ENCODE measurements around the gene FAM222A. TPM values are rescaled to one million over a fixed set of nuclear protein-coding genes. Genes with fewer than 3 reads are reported as not detected.

The FAM222A gene
- total and polyA plus RNA-seq, 2 of the 8 experiments (the other 6 are each of a cell fraction or from before 2014, with no cell fraction given): 0.94 to 1.1 TPM

DNA sequence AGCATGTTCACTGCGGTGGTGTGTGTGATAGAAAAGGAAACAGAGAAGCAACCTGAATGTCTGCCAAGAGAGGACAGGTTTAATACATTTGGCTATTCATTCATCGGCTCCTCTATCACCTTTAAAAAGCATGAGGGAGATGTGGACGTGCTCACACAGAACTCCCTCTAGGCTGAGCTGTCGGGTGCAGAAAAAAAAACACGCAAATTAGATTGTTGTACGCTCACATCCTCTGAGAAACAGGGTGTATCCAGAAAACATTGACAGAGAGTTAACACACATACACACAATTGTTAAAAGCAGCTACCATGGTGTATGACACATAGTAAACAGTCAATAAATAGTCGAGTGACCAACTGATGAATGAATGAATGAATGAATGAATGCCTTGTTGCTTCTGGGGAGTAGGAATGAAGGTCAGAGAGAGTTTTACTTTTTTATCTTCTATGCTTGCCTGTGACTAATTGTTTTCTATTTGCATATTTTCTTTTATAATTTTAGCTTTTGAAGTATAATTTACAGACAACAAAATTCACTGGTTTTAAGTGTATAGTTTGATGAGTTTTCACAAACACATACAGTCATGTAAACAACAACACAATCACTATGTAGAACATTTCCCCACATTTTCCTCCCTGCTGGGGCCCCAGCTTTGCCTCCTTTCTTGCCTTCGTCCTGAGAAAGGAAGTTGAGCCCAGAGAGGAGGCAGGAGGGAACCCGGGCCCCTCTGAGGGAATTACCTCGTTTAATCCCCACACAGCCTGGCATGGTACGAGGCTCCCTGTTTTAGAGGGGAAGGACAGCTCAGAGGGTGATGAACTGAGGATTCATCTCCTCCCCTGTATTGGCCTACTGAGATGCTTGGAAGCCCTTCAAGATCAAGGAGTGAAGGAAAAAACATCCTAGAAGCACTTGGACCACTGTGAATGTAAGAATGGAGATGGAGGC, 19.7 kb upstream of the FAM222A start:
- Histone ChIP-seq H3K9me3 (ENCODE audit: insufficient read depth in 2 of 2, low read depth in 1 of 2, low read length in 1 of 2) (no peaks in the 10 kb centered on the region), H2BK15ac (ENCODE audit: low read length) (no peak overlapping the region), H3K4me1 (replicated peaks in 1 of 4; ENCODE audit: control insufficient read depth in 3 of 4, insufficient read depth in 4 of 4, low read length in 3 of 4) (peaks cover 0 to 5% (median 3%) of the 10 kb centered on the region in 4 experiments; a peak in 3 of 7 replicates), H3K23ac (ENCODE audit: insufficient read length) (no peak overlapping the region), H2AFZ (ENCODE audit: low read length) (no peak overlapping the region), H3K23me2 (ENCODE audit: low read depth, low read length) (0 out of 2 replicates have a peak, but pooled peaks cover 1% of the 10 kb centered on the region), H3K18ac (ENCODE audit: extremely low read depth, low read length) (no peak overlapping the region), H3K4ac (replicated peaks; ENCODE audit: insufficient read length, low read depth, low read length) (no peak overlapping the region), H2BK12ac (ENCODE audit: low read depth, low read length) (no peak overlapping the region), H3K27ac (ENCODE audit: low read depth, low read length) (no peak overlapping the region), H3K27me3 (replicated peaks in 1 of 4; ENCODE audit: control insufficient read depth in 3 of 4, extremely low read depth in 1 of 4, insufficient read depth in 3 of 4, low read length in 3 of 4) (no peaks in the 10 kb centered on the region), H4K8ac (ENCODE audit: extremely low read depth, insufficient read depth, low read length) (no peak overlapping the region), H2BK120ac (replicated peaks; ENCODE audit: low read depth, low read length) (no peak overlapping the region), H4K5ac (ENCODE audit: insufficient read length, low read depth, low read length) (no peak overlapping the region), H2BK20ac (ENCODE audit: low read length) (no peak overlapping the region), H3K56ac (replicated peaks; ENCODE audit: insufficient read length, low read depth, low read length) (no peak overlapping the region), H2BK5ac (ENCODE audit: low read depth, low read length) (no peak overlapping the region), H3K36me3 (ENCODE audit: control insufficient read depth in 2 of 4, insufficient read depth in 4 of 4, low read length in 3 of 4) (no peaks in the 10 kb centered on the region), H3K9ac (replicated peaks in 1 of 4; ENCODE audit: extremely low read depth in 1 of 4, low read depth in 3 of 4, low read length in 3 of 4) (no peak overlapping the region), H3K79me2 (ENCODE audit: control insufficient read depth in 1 of 2, insufficient read depth in 2 of 2, low read length in 2 of 2) (no peaks in the 10 kb centered on the region), H3K4me2 (ENCODE audit: insufficient read depth in 1 of 2, low read depth in 2 of 2, low read length in 2 of 2) (no peak overlapping the region), H3K79me1 (ENCODE audit: low read depth, low read length) (no peaks in the 10 kb centered on the region), H3K14ac (ENCODE audit: insufficient read length) (no peak overlapping the region), H3K4me3 (ENCODE audit: extremely low read depth in 1 of 4, insufficient read depth in 2 of 4, low read depth in 3 of 4, low read length in 4 of 4) (no peak overlapping the region), H4K91ac (replicated peaks; ENCODE audit: insufficient read length, low read length) (no peak overlapping the region), H2AK5ac (ENCODE audit: low read depth, low read length) (no peak overlapping the region), H4K20me1 (replicated peaks in 1 of 2; ENCODE audit: control insufficient read depth in 1 of 2, insufficient read depth in 2 of 2, low read length in 2 of 2) (no peaks in the 10 kb centered on the region)
- DNase-seq (ENCODE audit: low read depth in 1 of 2, low spot score in 2 of 2): no peak
- WGBS, 2 experiments (ENCODE audit: extremely low coverage in 1 of 2, insufficient coverage in 1 of 2, insufficient read length in 1 of 2, insufficient replicate concordance in 2 of 2, low coverage in 1 of 2, low lambda C conversion rate in 2 of 2, missing lambda C conversion rate in 1 of 2): 78% methylated on average over 11 of the region's 11 CpGs; no CpG with 5 or more reads in 1 of the 2 experiments
- POLR2A ChIA-PET (ENCODE audit: partially characterized antibody): no interaction called here
- FAIRE-seq: no peak
- CTCF ChIA-PET (ENCODE audit: partially characterized antibody): interaction anchor here (1.2 to 2.2 kb wide), 7 partner anchors 14 to 175 kb away, joined by 3 to 9 read pairs (median 4); no protein-coding TSS in a partner anchor
- TF ChIP-seq TBP (IDR thresholded peaks at IDR 0.05; ENCODE audit: low read depth, low read length) (no peak), POLR2A (IDR thresholded peaks at IDR 0.05; ENCODE audit: control extremely low read depth in 1 of 2, low read depth in 2 of 2, low read length in 2 of 2) (no peak), RBBP5 (IDR thresholded peaks at IDR 0.05; ENCODE audit: borderline replicate concordance, low read depth, low read length) (no peak), CEBPB (IDR thresholded peaks at IDR 0.05; ENCODE audit: low read depth, low read length) (no peak), HDAC2 (IDR thresholded peaks at IDR 0.05; ENCODE audit: borderline replicate concordance in 1 of 2, low read depth in 2 of 2, low read length in 2 of 2) (no peak), HDAC6 (IDR thresholded peaks at IDR 0.05; ENCODE audit: low read depth, low read length) (no peak), GTF2F1 (IDR thresholded peaks at IDR 0.05; ENCODE audit: borderline replicate concordance, low read depth, low read length) (no peak), SUZ12 (IDR thresholded peaks at IDR 0.05; ENCODE audit: low read length) (no peak), RFX5 (IDR thresholded peaks at IDR 0.05; ENCODE audit: borderline replicate concordance, low read depth, low read length) (no peak), SP4 (IDR thresholded peaks at IDR 0.05; ENCODE audit: low read length) (no peak), RXRA (IDR thresholded peaks at IDR 0.05; ENCODE audit: insufficient read depth, low read depth, low read length) (no peak), SIN3A (conservative IDR thresholded peaks at IDR 0.05 in 1 of 2, IDR thresholded peaks at IDR 0.05 in 1 of 2; ENCODE audit: low read depth in 1 of 2, low read length in 2 of 2) (no peak)
